HG03097 (cell line): Measurements from ENCODE around the gene ATP11A.
"Not testable (repeated sequence)": the region's sequence is repeated elsewhere in the genome, so short reads cannot be mapped to it uniquely, and the experiment has no call there.

Experiments used
- ATAC-seq: cut with Tn5 transposase; IDR thresholded peaks from one replicate; pipeline ENCODE4 v1.9.1; 2021; ENCODE audit not compliant: unreplicated experiment, low FRiP score

The ATP11A gene

GRCh38 chr13:112785483-112785856 is 95.6 kb downstream of the ATP11A start:
- no peak for ATAC-seq

GRCh38 chr13:112786810-112787209 is 97.0 kb downstream of the ATP11A start:
- not testable (repeated sequence) for ATAC-seq

DNA sequence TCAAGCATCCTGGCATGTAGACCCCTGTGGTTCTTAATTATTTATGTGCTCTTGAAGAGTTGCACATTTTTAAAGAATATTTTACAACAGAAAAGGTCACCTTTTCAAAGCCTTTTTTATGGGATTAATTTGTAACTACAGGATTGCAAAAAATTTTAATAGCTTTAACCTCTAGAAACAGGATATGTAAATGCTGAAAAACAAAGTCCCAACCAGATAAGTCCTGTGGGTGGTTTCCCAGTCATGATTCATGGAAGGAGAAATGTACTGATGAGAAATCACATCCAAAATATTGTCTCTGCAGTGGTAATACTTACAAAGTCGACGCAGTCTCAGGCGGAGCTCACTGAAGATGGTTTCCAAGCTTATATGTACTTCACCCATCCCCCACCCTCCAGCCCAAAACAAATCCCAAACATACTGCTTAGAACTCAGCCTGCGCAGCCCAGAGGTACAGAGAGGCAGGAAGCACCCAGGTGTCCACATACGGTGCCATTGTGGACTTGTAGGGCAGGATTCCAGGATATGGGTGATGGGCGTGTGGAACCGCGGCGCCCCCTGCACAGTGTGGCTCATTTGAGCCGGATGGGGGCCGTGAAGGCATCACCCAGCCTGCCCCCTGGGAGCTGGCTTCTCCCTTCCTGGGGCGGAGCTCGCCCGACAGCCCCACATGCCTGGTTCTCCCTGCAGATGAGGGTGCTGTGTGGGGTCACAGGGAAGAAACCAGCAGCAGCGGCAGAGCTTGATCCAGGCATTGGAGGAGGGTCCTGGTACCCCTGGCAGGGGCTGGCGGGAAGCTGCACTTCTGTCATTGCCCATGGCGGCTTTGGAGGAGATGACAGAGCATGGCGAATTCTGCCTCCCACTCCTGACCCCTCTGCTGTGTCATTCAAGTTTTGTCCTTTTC is 101.2 kb downstream of the ATP11A start:
- ATAC-seq: no peak

- ATAC-seq: no peak
Observed at GRCh38 chr13:112791663-112792440, 102.0 kb downstream of the ATP11A start.

- no peak for ATAC-seq
Observed at GRCh38 chr13:112792511-112792910, 102.7 kb downstream of the ATP11A start.

DNA sequence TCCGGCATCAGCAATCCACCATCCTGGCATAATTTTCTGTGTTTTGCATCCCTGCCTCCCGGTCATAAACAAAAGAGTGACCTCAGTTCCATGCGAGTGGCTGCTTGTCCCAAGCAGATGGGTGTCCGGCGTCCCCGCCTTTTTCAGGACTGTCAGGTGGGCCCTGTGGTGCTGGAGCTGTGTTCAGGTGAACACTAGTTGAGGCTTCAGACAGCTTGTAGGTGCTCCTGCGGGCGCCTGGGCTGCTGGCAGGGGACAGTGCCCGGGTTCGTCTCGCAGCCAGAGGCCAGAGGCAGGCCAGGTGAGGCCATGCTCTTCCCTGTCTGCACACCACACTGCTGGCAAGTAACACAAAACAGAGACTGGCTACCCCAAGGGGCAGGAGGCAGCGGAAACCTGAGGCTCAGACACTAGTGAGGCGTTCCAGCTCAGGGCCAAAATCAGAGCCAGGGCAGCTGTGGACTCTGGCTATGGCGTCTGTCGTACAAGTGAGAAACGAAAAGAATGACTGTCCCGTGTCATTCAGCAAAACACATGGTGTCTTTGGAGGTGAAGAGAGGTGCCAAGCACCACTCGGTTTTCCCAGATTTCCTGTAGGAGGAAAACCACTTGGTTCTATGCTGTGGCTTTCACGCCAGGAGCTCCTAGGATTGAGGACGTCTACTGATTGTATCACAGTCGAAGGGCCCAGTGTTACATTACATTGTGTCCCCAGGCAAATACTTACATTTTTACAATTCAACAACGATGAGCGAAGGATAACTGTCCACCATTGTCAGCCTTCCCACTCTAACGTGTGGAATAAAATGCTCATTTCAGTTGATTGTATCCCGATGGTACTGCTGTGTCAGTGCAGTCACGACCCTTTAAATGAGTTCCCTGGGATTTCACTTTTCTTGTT is 104.0 kb downstream of the ATP11A start:
- no peak for ATAC-seq

DNA sequence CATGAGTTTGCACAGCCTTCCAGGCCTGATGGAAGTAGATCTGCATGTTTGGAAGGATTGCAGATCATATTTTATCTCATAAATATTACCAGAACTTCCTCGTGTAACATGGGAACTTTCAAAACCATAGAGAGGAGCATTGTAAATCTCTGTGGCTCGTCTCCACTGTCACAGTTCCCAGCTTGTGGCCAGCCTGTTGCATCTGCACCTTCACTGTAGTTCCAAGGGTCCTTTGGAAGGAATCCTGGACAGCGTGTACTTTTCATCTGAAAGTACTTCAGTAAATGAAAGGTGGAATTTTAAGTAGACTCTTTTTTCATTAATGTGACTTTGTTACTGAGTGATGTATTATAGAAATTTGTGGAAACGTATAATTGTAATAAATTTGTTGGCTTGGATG is 105.4 kb downstream of the ATP11A start:
- ATAC-seq: no peak

DNA sequence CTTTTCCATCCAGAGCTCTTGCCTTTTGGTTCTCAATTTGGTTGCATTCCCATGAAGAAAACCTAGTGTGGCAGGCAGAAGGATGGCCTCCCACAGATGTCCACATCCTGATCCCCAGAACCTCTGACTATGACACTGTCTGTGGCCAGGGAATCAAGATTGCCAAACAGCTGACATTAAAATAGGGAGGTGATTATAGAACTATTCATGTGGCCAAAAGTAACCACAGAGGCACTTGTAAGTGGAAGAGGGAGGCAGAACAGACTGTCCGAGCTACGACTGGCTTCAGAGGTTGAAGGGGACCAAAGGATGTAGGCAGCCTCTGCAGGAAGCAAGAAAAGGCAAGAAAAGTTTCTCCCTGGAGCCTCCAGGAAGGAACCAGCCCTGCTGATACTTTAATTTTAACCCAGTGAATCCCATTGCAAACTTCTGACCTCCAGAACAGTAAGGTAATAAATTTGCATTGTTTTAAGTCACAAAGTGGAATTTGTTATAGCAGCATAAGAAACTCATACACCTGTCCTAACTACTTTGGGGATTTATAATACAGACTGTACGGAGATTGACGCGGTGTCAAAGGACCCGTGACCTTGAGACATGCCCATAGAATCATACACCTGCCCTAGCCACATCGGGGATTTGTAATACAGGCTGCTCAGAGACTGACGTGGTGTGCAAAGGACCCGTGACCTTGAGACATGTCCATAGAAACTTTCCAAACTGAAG is 106.5 kb downstream of the ATP11A start:
- ATAC-seq: no peak

DNA sequence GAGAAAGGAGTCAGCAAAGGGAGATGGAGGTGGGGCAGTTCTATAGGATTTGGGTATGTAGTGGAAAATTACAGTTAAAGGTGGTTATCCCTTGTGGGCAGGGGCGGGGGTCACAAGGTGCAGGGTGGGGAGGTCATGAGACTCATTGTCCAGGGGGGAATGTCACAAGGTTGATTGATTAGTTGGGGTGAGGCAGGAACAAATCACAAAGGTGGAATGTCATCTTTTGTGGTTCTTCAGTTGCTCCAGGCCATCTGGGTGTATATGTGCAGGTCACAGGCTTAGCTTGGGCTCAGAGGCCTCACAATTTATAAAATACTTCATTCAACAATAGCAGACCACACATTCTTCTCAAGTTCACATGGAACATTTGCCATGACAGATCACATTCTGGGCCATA is 109.6 kb downstream of the ATP11A start:
- no peak for ATAC-seq

- no peak for ATAC-seq
Observed at GRCh38 chr13:112800057-112800456, 110.2 kb downstream of the ATP11A start.

GRCh38 chr13:112800807-112801206 is 111.0 kb downstream of the ATP11A start:
- not testable (repeated sequence) for ATAC-seq

DNA sequence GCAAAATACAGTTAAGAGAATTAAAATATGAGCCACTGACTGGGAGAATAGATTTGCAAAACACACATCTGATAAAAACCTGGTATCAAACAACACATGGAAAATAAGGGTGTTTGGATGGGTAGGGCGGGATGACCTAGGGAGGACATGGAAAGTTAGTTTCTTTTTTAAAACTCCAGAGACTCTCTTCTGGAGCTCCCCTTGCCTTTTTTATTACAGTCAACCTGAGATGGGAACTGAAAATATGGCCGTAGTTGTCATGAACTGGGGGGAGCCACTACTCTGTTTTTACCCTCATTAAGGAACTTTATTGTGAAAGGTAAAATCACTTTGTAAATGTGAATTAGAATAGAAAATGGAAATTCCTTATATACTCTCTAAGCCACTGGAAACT is 113.0 kb downstream of the ATP11A start:
- ATAC-seq: no peak

GRCh38 chr13:112803422-112803821 is 113.6 kb downstream of the ATP11A start:
- no peak for ATAC-seq

GRCh38 chr13:112804374-112804773 is 114.5 kb downstream of the ATP11A start:
- no peak for ATAC-seq

- no peak for ATAC-seq
Observed at GRCh38 chr13:112806739-112807652, 117.2 kb downstream of the ATP11A start.

DNA sequence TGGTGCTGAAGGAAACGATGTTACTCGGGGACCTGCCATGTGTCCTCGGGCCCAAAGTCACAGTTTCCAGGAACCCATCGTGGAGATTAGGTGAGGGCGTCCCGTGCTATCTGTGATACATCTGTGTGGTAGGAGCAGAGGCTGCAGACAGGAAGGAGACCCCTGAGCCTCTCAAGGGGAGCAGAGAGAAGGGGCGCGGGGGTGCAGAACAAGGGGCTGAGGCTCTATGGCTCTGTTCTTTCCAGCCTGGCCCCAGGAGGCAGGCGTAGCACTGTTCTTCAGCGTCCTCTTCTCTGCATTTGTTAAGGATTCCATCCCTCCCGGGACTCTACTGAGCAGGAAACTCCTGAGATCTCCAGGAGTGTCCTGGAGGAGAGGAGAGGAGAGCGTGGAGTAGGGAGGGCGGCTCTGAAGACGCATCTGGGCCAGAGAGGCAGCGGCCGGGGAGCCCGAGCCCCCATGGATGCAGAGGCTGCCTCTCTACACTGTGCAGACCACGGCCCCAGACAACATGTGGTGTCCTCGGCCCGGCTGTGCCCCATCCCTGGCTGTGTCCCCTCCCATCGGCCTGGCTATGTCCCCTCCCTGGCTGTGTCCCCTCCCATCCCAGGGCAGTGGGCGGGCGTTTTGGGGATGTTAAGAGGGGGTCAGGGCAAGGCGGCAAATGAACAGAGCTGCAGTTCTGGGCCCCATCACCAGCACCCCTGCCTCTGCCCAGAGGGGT is 118.0 kb downstream of the ATP11A start:
- ATAC-seq: no peak

DNA sequence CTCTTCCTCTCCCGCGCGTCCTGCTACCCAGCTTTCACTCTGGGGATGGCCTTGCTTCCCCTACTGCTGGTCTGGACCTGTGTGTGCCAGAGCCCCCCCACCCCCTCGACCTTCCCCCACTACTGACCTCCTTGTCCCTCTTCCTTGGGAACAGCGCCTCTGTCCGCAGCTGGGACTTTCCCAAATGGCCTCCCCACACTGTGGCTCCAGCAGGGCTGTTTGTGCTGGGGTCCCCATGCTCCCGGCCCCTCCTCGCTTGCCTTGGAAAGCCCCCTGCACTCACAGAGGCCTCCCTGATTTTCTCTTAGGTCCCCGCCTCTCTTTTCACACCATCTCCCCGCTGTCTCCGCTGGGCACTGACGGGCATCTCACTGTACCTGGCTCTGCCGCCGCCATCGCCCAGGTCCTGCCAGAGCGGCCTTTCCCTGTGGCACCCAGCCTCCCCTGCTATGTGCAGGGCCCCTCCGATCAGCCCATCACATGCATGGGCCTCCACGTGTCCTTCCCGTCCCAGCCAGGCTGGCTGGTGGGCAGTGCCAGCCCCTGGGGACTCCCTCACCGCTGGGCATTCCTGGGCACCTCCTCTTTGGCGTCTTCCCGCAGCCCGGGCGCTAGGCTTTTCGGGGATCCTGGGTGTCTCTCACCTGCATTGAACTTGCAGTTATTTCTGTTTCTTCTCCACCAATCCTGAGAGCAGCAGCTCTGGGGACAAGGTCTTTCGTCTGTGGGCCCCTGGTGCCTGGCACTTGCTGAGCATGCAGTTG is 118.7 kb downstream of the ATP11A start:
- ATAC-seq: no peak
